ENCODE data around the gene PRTFDC1.

PRTFDC1 gene

DNA sequence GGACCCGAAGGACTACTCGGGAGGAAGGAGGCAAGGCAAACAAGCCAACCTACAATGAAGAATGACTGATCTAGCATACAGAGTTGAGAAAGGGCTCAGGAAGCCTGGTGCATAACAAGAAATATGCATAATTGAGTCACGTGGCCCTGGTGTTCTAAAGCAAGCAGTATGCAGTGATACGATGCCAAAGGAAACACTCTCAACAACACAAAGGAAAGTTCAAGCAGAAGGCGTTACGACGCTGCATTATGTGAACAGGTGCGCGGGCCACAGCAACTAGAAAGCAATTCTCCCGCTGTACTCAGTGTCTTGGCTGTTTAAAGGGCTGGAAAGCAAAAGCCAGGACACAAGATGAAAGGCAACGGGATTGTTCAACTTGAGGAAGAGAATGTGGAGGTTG, 100.8 kb downstream of the PRTFDC1 start:
- TF ChIP-seq, protein P1, sequence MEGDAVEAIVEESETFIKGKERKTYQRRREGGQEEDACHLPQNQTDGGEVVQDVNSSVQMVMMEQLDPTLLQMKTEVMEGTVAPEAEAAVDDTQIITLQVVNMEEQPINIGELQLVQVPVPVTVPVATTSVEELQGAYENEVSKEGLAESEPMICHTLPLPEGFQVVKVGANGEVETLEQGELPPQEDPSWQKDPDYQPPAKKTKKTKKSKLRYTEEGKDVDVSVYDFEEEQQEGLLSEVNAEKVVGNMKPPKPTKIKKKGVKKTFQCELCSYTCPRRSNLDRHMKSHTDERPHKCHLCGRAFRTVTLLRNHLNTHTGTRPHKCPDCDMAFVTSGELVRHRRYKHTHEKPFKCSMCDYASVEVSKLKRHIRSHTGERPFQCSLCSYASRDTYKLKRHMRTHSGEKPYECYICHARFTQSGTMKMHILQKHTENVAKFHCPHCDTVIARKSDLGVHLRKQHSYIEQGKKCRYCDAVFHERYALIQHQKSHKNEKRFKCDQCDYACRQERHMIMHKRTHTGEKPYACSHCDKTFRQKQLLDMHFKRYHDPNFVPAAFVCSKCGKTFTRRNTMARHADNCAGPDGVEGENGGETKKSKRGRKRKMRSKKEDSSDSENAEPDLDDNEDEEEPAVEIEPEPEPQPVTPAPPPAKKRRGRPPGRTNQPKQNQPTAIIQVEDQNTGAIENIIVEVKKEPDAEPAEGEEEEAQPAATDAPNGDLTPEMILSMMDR (IDR thresholded peaks at IDR 0.05; ENCODE audit: borderline replicate concordance, insufficient read depth, low read depth, low read length), result no peak
- H3K4me3 ChIP-seq (ENCODE audit: low read depth, low read length), result no peak overlapping the region

DNA sequence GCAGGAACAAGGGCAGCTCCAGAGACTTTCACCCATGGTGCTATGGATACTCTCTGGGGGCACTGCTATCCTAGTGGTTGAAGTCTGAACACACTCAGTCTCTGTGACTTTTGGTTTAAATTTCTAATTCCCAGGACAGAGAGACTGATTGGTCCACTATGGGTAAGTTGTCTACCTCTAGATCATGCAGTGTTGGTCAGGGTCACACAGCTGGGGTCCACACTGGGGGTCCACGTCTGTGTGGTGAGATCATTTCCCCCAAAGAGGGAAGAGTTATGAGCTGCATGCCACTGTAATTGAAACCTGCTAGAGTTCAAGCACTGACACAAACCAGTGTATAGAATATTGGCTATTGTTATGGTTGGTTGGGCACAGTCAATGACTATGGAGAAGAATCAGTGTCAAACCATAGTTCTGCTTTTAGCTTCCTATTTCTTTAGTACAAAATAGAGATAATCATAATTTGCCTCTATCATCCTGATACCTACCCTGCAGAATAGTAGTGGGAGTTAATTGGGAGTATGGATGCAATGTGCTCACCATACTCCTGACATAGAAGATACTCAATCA, 101.6 kb downstream of the PRTFDC1 start:
- TF ChIP-seq, protein P1 (IDR thresholded peaks at IDR 0.05; ENCODE audit: borderline replicate concordance, insufficient read depth, low read depth, low read length), result no peak
- H3K4me3 ChIP-seq (ENCODE audit: low read depth, low read length), result no peak overlapping the region

DNA sequence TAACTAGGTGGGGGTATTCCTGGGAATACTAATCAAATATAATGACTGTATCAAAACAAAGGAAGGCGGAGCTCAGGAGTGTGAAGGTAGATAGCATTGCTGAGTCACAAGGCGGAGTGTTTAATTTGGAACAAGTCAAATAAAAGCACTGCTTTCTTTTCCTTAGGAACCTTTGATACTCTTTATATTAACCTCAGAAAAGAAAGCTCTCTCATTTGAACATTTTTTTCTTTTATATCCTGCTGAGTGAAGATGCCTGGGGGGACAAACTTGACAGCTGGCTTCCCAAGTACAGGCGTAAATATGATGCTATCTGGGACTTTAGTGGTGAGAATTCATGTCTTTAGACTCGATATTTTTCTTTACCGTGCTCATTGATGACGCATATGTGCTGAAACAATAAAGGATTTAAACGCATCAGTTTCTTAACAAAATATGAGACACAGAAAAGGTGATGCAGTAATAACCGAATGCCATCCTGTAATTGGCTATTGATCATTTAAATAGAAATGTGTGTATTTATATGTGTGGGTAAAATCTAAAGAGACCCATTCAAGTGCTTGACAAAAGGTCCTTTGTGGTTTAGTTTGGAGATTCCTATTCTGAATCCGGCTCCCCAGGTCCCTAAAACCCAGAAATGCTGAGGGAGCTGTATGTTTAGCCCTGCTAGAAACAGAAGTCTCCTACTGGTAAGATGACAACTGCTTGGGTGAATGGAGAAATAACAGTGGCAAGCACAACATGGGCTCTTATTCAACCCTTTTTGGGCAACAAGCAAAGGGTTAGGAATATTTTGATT, 102.7 kb downstream of the PRTFDC1 start:
- TF ChIP-seq, protein P1 (IDR thresholded peaks at IDR 0.05; ENCODE audit: borderline replicate concordance, insufficient read depth, low read depth, low read length), result no peak
- no peak overlapping the region for H3K4me3 ChIP-seq (ENCODE audit: low read depth, low read length)

DNA sequence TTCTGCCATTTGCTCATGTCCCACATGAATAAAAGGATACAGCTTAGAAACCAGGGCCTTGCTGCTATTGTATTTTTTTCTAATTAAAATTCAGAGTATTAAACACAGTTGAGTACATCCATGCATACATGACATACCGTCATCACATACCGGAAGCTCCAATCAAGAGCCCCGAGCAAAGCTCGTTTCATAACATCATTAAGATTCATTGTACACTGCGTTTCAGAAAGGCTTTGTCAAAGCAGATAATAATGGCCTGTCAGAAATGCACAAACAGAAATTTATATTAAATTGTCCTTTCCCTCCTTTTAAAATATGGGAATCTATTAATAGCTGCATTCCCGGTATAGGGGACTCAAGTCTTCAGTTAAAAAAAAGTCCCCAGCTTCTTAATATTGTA, 103.4 kb downstream of the PRTFDC1 start:
- TF ChIP-seq, protein P1 (IDR thresholded peaks at IDR 0.05; ENCODE audit: borderline replicate concordance, insufficient read depth, low read depth, low read length), result no peak
- H3K4me3 ChIP-seq (ENCODE audit: low read depth, low read length), result no peak overlapping the region

DNA sequence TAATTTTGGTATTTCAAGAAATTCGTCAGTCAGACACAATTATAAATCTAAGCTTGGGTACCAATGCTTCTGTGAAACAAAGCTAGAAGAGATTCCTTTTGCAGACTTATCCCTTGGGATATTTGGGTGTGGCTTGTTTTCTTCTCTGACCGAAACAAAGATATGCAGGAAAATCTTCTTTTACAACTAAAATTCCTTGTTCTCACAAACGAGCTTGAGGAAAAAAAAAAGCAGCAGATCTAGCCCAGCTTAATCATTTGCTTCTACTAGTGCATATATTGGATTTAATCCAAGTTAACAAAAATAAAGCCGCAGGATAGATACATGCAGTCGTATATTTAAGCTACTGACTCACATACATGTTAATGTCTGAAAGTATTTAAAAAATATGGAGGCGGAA, 104.2 kb downstream of the PRTFDC1 start:
- TF ChIP-seq, protein P1 (IDR thresholded peaks at IDR 0.05; ENCODE audit: borderline replicate concordance, insufficient read depth, low read depth, low read length), result no peak

DNA sequence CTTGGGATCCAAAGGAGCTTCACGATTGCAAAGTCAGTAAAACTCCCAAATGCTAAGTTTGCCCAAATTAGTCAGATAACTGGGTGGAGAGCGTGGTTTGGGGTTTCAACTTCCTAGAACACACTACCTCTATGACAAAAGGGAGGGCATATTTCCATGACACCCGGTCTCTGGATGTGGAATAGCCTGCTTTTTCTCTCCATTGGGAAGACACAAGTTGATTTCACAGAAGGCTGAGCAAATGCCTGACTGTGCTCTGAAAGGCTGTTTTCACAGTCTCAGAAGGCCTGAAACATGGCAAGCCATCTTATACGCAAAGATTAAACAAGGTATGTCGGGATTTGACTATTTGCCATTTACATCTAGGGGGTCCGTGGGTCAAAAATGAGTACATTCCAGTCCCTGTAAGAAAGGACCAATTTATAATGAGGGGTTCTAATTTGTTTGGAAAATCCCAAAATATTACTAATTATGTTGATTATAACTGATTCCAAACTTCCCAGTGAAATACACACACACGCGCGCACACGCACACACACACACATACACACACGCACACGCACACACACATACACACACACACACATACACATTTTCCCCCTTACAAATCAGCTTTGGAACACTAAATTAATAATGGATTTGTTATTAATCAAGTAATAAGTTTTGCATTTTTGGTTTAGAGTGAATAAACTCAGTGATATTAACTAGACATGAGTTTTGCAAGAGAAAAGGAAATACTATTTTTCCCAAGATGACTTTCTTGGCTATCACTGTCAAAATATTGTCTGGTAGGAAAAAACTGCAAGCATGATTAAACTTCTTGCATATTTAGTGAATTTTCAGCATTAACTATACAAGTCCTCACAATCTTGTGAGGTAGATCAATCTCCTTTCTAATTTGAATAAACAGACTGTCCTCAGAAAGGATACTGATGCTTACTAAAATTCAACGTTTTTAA, 105.0 kb downstream of the PRTFDC1 start:
- no peak overlapping the region for H3K4me3 ChIP-seq (ENCODE audit: low read depth, low read length)
- TF ChIP-seq, protein P1 (IDR thresholded peaks at IDR 0.05; ENCODE audit: borderline replicate concordance, insufficient read depth, low read depth, low read length), result no peak

More for the DNA sequence above, 104.2 kb downstream of the PRTFDC1 start:
- no peak overlapping the region for H3K4me3 ChIP-seq (ENCODE audit: low read depth, low read length)

Data from GM12875 (cell line).